DMS153 (cell line): ENCODE measurements around the gene UBE2E2.

Source experiments
- DNase-seq: peaks from one replicate; lab custom pipeline; 2025; lab: John Stamatoyannopoulos, UW

UBE2E2 gene

GRCh38 chr3:23193831-23194230 is 9.3 kb upstream of the UBE2E2 start:
- no peak for DNase-seq

GRCh38 chr3:23198801-23199200 is 4.3 kb upstream of the UBE2E2 start:
- DNase-seq: no peak

- DNase-seq: no peak
Observed at GRCh38 chr3:23199649-23200048, 3.5 kb upstream of the UBE2E2 start.

- DNase-seq: no peak
Observed at GRCh38 chr3:23201154-23201838, 1.8 kb upstream of the UBE2E2 start.

DNA sequence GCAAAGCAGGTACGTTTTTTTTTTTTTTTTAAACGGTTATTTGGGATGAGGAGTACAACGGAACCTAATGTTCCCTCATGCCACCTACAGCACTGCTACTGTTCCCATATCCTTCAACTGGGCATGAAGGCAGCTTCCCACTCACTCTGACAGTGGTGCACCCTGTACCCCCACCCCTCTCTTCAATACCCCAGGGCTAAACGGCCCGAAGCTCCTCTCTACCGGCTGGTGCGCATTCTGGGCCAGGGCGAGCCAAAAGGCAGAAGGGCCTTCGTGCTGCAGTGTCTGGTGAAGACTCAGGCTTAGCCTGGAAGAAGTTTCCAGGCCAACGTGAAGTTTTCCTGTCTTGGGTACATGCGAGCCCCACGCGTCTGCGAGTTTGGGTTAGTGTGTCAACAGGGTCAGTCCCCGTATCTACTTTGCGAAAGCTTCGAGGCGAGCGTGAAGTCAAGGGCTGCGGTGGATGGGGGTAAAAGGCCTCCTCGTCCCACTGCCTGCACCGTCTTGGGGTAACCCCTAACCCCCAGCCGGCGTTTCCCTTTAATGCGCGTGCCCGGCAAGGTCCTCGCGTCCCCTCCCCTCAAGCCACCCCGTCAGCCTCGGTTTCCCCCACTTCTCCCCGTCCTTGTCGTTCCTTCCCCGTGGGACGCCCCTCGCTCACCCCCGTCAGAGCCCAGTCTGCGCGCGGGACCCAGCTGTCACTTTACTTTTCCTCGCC is 765 bp upstream of the UBE2E2 start:
- no peak for DNase-seq

GRCh38 chr3:23203708-23204330 is 692 bp downstream of the UBE2E2 start:
- no peak for DNase-seq

GRCh38 chr3:23206366-23206765 is 3.2 kb downstream of the UBE2E2 start:
- DNase-seq: no peak

- DNase-seq: no peak
Observed at GRCh38 chr3:23209103-23209502, 6.0 kb downstream of the UBE2E2 start.

DNA sequence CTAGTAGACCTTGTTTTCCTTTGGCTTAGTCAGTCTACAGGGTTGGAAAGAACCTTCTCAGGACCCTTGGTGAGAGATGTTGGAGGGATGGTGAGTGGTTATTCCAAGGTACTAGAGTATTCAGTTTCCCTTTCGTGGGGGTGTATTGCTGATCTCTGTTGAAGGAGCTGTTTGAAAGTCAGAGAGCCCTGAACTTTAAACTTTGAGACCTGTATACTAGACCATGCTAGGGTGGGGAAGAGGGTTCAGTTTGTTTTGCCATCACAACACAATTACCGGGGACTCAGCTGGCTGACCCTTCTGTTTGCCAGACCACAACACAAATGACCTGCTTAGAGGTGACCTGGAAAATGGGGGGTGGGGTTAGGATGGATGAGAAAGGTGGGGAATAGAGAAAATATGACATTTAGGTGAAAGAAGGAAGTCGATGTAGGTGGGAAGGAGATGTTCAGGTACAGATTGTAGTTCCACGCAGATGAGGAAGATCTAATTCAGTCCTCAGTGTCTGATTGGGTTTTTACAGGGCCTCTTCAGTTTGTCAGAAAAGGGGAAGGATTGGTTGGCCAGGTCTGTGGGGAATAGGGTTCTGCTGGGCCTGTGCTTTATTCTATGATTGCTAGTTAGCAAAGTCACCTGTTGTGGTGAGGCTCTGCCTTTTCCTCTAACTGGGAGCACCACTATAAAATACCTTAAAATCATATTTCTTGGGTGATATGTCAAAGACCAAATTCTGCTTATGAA is 6.8 kb downstream of the UBE2E2 start:
- no peak for DNase-seq

DNA sequence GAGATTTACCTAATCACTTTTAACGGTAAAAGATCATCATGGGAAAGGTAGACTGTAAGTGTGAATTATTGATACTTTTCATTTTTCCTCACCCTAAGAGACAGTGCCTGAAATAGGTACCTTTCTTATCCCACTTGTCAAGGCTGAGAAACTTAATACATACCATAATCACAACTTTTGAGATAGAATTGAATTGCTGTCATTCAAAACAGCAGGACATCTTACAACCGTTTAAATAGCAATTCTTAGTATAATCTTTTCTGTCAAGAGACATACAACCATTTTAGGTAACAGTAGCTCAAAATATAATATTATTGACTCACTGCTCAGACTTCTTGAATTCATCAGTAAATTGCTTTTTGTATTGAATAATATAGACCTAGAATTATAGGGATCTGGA is 10.7 kb downstream of the UBE2E2 start:
- DNase-seq: no peak

DNA sequence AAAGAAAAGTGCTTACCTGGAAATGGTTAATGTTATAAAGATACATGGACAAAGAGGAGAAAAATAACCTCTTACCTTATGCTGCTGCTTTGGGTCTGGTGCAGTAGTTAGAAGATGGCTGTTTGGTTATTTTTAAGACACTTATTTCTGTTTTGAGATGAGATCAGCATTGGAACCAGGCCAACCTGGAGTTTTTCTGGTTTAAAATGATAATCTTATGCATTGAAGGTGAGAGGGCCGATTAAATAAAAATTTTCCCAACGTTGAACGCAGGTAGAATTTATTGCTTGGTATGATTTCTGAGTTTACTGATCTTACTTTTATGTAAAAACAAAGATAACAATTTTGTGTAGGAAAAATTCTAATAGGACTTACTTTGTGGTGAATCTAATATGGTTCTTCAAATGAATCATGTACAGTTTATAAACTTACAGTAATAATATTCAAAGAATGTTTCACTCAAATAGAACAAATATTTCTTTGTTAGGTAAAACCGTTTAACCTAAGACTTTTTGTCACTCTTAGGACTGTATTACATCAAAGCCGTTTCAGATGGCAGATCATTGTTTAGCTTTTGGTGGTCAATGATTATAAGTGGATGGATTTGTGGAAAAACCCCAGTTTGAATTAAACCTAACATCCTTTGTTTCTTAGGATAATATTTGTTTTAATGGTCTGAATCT is 14.9 kb downstream of the UBE2E2 start:
- DNase-seq: no peak

DNA sequence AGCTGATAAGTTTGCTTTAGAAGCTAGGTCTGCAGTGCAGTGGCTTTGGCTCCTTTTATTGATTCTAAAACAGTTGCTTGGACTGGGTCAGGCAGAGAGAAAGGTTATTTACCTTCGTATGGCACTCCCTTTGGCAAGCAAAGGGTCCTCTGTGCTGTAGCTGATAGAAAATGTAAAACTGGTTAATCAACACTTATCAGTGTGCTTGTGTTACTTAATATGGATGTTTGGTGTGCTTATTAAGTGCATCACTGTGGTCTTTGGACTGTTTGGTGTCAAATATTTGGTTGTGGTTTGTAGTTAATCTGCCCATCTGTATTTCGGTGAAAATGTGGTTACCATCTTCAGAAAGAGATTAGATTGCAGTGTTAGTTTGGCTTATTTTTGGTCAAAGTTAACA is 16.0 kb downstream of the UBE2E2 start:
- DNase-seq: no peak

DNA sequence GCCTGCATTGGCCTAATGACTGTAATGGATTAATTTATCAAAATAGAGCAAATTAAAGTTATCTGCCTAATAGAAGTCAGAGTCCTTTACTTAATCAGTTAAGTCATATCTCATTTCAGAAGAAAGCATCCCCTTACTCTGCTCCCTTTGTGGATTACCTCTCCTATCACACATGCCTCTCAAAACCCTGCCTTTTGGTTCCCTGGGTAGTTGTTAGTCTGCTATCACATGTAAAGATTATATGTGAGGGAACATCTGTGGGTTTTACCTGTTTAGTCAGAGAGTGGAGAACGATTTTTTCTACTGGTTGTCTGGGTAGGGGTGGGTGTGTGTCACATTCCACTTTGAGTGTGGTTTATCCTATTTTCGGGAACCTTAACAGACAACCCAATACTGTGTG is 16.4 kb downstream of the UBE2E2 start:
- no peak for DNase-seq

DNA sequence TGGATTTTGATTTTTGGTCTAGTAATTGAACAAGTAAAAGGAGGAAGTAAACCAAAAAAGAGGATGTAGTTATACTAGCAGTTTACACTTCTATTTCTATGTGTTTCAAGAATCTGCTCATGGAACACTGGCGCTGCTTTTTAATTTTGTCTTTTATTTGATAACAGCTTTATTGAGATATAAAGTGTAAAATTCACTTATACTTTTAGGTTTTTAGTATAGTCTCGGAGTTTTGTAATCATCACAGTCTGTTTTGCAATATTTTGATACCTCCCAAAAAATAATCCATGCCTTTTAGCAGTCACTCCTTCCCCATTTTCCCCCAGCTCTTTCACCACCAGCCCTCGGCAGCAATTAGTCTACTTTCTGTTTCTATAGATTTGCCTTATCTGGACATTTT is 18.0 kb downstream of the UBE2E2 start:
- no peak for DNase-seq

- no peak for DNase-seq
Observed at GRCh38 chr3:23232016-23232415, 28.9 kb downstream of the UBE2E2 start.

GRCh38 chr3:23232854-23233253 is 29.7 kb downstream of the UBE2E2 start:
- DNase-seq: no peak

GRCh38 chr3:23235264-23235663 is 32.1 kb downstream of the UBE2E2 start:
- DNase-seq: no peak

DNA sequence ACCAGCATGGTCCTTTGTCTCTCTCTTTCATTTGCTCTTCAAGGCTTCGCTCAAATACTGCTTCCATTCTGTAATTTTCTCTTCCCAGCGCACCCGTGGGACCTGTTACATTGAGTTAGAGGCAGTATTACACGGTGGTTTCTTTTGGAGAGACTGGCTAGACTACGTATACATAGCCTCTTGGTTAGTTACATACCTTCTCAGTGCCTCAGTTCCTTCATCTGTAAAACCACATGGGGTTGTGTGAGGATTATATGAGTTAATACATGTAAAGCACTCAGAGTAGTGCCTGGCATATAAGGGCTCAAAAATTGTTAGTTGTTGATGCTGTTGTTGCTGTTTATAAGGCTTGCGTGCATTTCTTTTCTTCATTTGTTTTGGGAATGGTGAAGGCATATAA is 33.8 kb downstream of the UBE2E2 start:
- DNase-seq: no peak

DNA sequence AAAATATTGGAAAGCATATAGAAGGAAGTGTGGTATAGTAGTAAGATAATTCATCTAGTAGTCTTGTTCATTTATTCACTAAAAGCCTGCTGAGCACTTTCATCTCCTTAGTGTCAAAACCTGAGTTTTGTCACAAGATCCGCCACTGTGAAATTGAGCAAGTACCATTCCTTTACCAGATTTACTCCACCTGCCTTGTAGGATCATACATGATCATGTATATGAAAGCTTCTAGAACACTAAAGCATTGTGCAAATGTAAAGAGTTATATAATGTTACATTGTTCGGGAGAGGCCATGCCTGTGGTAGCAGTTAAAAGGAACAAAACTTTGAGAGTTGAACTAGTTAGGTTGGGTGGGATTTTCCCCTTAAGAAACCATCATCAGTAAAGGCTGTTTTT is 35.0 kb downstream of the UBE2E2 start:
- DNase-seq: no peak

GRCh38 chr3:23238578-23238977 is 35.5 kb downstream of the UBE2E2 start:
- no peak for DNase-seq

- DNase-seq: no peak
Observed at GRCh38 chr3:23239211-23240068, 36.3 kb downstream of the UBE2E2 start.
